DMS79 treated with DMSO at 0.1 percent for 48 hours (cell line): ENCODE measurements around the gene DPP10.

Experiments
- DNase-seq: peaks from one replicate; lab custom pipeline; 2025; lab: John Stamatoyannopoulos, UW

The DPP10 gene

DNA sequence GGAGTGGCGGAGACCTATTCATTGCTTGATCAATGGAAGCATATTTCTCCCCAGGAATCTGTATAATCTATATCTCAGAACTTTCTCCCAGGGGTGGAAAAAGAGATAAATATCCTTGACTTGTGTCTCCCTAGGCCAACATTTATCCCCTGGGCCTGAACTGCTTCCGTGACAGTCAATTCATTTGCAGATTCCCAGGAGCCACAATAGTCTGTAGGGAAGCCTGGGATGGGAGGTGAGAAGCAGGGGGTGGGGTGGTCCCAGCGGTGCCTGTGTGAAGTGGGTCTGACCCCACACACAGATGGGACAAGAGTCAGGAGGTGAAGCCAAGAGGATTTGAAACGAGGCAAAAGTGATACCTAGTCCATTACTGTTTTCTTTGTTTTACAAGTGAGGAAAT is 166.8 kb downstream of the DPP10 start:
- DNase-seq = no peak

DNA sequence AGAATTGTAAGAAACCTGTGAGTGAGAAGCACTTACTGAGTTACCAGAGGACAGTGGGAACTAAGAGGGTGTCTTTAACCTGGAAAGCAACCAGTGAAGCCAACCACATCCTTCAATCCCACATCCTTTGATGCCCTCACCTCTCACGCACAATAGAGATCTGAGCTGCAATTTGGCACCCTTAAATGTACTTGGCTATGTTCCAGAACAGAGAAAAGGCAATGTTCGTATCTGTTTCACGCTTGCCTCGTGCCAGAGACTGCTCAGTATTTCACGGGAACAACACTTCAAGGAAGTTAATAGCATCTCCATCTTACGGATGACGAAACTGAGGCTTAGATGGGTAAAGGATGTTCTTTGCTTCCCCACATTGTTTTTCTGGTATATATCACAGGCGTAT is 167.4 kb downstream of the DPP10 start:
- DNase-seq = no peak

DNA sequence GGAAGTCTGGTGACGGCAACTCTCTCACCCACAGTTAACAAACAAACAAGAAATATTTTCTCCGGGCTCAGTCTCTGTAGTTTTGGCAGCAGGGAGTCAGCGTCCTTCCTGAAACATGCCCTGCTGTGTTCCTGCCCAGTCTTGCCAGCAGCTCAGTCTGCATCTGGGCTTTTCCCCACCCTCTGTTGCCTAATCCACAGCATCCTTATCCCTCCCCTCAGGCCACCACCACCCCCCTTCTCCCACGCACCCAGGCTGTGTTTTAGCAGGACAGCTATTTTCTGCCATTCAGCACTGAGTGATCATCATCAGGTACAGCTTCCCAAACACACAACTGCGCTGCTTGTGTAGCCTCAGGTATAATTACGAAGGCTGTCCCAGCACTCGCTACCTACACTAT is 168.2 kb downstream of the DPP10 start:
- DNase-seq = no peak

DNA sequence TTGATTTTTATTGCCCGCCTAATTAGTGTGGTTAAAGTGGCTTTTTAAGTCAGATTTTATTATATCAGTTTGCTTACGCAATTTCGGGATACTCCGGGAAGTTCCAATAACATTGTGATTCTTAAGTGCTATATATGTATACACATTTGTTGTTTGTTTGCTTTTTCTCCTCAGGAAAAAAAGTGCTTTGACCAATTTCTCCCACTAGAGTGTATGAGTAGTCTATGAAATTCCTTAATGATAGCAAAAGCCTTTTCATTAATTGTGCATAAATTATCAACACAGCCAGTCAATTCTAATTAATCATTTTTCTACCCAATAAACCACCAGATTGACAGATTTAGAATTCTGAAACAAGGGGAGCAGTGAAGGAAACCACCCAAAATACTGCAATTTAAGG is 172.2 kb downstream of the DPP10 start:
- DNase-seq = no peak

DNA sequence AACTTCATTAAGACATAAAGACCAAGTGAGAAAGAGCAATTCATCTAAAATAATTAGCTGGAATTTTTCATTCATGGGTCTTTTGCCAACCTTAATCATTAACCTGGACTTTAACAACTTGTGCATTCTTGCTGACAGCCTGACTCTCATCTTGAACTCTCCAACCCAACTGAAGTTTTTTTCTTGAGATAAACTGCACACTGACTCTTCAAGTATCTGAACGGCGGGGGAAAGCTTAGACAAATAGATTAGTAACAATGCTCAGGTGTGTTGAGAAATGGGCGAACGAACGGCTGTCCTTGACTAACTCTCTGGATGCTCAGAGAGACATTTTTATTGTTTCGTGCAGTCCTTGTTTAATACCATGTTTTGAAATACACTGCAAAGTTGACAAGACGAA is 186.0 kb downstream of the DPP10 start:
- no peak for DNase-seq

DNA sequence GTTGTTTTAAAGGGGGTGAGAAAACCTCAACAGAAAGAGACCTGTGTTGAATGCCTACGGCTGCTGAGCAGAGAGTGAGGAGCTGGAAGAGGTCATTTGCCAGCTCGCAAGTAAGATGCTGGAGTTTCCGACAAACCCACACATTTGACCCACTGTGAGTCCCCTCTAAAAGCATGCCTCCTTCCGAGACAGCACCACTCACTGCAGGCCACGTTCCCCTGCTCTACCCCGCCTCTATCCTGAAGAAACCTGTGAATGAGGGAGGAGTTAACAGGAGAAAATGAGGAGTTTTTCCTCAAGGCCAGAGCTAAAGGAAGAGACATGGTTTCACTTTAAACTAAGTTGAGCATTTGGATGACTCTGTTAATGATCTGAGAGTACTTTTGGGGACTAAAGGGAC is 188.7 kb downstream of the DPP10 start:
- DNase-seq = no peak

DNA sequence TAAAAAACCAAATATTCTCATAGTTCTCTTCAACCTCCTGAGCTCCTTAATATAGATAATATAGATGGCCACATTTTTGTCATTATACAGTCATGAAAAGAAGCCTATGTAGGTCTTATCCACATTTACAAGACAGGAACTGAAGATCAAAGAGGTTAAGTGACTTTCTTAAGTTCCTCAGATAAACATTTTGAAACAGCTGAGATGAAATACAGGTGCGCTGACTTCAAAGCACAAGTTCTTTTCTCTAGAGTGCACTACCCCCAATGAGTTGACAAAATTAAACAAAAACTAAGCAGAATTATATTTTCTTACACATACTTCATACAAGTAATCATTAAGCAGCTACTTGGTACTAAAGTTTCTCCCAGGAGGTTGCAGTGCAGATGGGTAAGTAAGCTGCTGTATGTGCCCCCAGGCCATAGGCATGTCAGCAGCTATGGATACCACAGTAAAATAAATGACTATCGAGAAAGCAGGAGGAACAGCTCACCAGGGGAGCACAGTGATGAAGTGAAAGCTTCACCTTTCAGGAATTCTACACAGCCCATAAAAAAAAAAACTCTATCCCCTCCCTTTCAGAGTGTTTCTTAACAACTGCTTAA is 199.8 kb downstream of the DPP10 start:
- DNase-seq = no peak

DNA sequence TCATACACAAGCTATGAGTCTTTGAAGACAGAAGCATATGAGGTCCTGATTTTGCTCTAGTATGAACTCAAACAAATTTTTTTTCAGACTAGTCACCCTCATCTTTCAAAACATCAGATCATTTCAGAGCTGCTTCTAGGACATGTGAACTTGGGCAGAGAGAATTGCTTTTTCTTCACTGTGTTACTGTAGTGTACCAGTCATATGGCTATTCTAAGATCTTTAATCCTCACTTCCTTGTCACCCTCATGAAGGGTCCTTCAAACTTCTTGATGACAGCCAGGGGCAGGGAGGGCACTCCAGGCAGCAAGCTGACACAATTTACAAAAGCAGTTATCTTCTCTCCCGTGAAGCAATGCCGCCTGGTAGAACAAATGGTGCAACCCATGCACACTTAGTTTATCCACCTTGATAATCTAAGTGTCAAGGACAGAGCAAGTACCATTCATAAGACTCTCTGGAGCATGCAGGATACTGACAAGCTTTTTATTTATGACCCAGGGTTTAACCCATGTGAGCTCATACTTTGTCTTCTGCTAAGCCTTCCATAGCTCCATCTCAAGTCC is 200.6 kb downstream of the DPP10 start:
- no peak for DNase-seq

DNA sequence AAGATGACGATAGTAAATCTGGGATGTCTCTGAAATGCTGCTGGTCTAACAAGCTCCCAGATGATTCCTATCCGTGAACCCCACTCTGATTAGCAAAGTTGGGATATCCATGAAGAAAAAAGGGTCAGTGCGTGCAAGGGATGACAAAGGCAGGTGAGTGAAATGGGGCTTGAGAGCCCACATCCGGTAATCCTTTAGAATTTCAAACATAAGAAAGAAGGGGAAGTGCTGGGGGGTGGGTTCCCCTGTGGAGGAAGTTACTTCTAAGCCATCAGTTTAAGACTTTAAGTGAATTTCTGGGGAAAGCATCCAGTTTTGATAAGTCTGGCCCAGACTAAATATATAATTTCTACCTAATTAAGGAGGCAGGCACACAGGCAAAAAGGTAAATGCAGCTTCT is 209.5 kb downstream of the DPP10 start:
- no peak for DNase-seq

DNA sequence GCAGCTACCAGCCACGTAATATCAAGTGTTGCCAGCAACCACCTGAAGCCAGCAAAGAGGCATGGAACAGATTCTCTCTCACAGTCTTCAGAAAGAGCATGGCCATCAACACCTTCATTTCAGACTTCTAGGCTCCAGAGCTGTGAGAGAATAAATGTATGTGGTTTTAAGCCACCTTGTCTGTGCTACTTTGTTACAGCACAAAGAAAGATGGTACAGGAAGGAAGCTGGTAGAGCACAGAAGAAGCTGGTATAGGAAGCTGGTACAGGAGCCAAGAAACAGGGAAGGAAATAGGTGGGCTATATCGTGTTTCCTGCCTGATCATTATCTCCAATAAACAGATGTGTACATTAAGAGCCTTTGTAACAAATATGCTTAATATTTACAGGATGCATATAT is 217.4 kb downstream of the DPP10 start:
- no peak for DNase-seq

DNA sequence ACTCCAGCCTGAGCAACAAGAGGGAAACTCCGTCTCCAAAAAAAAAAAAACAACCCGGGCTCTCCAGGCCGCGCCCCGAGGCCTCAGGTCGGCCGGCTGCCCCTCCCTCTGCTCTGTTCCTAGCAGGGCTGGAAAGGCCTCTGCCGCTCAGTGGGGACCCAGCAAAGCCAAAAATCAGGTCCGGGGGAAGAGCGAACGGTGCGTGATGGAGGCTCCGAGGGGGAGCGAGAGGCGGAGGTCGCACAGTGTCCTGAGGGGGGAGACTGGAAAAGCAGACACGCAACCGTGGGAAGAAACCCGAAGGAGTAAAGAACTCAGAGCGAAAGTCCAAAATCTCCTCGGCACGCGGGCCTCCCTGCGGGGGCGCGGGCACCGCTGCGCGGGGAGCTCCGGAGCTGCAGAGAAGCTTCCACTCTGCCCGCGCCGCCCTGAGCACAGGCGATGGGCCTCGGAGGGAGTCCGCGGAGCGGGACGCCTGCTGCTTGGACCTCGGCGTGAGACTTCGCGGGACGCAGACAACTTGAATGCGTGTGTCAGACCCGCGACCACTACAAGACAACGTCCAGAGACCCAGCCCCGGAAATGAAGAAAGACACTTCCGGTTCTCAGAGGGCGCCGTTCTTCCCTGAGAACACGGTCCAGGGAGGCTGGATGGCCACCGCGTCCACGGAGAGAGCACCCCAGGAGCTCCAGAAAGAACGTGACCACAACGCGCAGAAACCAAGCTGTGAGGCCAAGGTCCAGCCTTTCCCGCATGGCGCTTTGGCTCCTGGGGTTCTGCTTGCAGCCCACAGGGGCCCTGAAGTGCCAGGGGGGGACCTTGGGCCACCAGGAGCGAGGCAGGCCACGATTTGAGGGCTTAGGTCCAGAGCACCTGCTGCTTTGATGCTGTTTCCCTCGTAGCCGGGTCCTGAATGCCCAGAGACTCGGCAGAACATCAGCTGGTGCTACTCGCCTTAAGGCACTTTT is 219.8 kb downstream of the DPP10 start:
- no peak for DNase-seq

DNA sequence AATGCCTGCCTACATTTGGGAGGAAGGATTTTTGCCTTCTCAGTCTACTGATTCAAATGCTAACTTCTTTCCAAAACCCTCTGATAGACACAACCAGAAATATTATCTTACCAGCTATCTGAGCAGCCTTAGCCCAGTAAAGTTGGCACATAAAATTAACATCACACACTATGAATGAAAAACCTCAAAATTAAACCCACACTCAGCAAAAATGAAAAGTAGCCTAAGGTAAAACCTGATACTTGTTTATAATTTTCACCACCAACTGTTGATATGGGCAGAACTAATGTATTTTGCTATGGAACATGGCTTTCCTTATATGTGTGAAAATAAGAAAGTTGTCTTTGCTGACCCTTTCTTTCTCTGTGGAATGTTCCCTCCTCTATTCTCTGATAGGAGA is 226.0 kb downstream of the DPP10 start:
- no peak for DNase-seq

DNA sequence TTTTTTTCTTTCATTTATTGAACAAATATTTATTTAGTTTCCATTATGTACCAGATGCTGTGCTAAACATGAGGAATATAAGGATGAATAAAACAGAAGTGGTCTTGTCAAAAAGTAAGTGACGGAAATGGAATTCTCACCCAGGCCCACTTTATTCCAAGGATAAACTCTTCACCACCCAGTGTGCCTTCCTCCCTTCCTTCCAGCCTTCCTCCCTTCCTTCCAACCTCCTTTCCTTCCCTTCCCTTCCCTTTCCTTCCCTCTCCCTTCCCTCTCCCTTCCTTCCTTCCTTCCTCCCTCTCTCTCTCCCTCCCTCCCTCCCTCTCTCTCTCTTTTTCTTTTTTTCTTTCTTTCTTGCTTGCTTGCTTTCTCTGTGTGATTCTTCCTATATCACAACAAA is 240.8 kb downstream of the DPP10 start:
- no peak for DNase-seq

DNA sequence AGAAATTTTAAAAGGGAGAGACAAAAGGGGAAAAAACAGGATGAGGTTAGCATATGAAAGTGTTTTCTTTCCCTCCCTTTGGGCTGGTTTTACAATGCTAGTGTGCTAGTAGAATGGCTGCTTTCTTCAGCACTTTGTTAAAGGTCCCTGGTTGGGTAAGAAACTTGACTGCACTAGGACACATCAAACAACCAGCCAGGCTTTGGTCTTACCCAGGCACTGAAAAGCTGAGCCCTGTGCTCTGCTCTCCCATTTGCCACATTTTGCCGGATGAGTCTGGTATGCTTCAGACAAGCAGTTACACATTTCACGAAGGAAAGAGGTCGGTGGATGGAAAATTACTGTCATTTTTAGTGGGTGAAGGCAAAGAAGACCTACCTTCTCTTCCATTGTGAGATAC is 242.0 kb downstream of the DPP10 start:
- no peak for DNase-seq

DNA sequence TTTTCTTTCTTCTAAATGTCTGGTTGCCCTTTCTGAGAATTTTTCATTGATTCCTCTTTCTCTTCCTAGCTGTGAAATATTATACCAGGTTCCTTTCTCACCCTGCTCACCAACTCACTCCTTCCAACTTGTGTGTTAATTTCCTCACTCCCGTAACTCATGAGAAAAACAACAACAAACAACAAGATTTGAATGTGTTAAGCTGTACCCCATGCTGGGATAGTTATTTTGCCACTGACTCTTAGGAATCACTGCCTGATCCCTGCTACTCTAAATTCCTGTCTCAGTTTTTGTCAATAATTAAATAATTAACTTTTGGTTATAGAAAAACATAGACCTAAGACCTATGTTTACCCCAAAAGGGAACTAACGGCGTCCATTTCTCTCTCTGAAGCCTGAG is 242.7 kb downstream of the DPP10 start:
- no peak for DNase-seq

DNA sequence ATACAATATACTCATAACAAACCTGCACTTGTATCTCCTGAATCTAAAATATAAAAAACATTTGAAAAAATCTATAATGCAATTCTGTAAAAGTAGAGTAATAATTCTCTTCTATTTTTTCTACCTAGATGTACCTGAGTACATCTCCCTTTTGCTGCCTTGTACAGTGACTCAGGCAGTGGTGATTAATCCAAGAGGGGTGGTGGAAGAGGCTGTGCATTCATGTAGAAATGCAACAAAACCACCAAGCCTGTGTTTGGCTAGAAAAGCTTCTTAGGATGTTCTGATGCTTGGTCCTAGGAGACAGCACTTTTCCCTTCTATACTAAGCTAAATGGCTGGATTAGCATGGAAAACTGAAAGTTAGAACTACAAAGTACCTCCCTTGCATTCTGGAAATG is 245.8 kb downstream of the DPP10 start:
- no peak for DNase-seq

DNA sequence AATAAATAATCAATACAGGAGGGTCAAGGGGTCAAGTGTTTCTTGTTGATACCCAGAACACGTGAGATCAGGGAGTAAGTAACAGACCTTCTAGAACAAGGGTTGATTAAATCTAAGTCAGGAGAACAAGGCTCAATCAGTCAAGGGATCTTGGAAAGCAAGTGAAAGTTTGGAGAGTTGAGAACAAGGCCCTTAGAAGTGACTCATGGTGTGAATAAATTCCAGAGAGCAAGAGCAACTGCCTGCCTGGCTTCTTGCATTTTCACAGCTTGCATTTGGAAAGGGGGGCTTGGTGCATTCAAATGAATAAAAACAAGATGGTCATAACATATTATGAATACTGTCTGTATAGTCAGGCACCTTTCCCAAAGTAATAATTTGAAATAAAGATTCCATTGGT is 256.1 kb downstream of the DPP10 start:
- DNase-seq = no peak

DNA sequence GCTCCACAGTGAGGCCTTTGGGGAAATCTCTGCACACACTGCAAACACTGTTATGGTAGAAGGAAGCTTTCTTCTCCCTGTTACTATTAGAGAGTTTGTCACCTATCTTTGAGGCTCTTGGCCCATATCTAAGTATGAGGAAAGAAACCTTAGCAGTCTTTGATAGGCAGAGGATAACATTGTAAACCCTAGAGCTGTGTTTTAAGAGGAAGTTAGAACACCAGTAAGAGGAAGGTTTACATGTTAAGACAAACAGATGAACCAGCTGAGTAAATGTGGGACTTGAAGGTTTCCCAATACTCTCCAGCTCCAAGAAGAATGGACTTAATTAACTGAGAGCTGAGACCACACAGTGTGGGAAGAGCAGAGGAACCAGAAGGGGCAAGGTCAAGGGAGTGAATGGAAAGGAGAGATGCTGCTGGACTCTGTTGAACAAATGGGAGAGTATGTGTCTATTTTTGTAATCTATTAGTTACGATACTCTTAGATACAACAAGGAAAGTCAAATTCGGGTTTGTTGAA is 257.0 kb downstream of the DPP10 start:
- DNase-seq = no peak

DNA sequence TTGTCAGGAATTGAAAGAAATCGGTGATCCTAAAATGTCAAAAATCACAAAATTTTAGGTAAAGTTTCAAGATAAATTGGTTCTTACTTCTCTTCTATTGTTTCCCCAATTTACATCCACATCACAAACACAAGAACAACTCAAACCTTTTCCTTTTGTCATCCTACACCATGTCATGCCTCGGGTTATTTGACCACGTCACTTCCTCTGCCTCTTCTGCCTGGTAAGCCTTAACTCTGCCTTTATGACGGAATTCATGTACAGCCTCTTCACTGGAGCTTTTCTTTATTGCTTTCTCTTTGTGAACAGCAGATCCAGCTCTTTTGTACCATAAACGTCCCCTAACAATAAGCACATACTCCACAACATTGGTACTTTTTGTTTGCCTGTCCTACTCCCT is 258.0 kb downstream of the DPP10 start:
- DNase-seq = no peak

DNA sequence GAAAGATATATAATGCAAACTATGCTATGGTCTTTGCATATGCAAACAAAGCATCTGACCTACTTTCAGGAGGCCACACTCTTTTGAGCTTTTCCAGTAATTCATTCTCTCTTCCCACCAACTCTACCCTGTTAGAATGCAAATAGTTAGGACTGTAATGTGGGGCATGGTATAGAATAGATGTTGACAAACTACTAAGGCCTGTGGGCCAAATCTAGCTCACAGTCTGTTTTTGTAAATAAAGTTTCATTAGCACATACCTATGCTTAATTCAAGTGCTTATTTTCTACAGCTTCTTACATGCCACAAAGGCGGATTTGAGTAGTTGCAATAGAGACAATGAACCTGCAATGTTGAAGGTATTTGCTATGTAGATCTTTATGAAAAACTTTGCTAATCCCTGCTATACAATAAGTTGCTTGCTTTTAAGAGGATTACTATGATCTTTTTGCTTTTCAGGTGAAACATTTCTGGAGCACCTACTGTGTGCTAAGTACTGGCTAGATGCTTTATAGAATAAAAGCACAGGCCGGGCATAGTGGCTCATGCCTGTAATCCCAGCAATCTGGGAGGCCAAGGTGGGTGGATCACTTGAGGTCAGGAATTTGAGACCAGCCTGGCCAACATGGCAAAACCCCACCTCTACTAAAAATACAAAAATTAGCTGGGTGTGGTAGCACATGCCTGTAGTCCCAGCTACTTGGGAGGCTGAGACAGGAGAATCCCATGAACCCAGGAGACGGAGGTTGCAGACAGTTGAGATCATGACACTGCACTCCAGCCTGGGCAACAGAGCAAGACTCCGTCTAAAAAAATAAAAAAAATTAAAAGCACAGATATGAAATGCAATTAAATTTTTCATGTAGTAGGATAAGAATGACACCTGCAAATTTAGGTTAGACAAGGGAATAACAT is 267.8 kb downstream of the DPP10 start:
- DNase-seq = no peak

DNA sequence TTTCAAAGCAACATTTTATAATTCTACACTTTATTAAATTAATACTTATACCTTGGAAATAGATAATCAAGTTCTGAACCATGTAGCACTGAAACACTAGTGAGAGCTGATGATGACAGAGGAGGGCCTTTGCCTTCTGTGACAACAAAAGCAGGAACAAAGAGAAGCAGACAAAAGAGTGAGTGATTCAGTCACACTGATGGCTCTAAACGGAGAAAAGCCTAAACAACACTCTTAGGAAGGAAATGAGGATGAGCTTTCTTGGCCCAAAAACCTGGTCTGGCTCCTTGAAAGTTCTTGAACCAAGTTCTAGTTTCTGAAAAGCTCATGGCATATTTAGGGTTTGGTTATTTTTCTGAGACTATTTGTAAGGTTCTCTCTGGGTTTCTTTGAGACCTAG is 271.9 kb downstream of the DPP10 start:
- DNase-seq = no peak

DNA sequence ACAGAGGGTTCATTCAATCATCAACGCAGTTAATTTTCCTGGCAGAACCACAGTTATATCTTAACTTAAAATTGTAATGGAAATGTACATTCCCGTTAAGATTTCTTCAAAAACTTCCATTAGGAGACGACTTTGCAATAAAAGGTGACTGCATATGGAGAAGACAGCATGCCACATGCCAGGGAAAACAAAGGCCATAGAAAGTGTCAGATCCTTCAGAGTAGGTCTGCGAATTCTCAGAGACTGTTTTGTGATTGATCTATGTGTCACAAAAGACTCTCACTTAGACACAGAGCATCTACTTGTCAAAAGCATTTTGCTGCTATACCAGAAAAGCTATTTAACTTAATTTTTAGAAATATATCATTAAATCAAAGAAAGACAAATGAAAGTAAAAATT is 274.6 kb downstream of the DPP10 start:
- no peak for DNase-seq
